HG03196 (cell line): ENCODE measurements around the gene IFIT3.

Experiments used
- ATAC-seq: cut with Tn5 transposase; IDR thresholded peaks from one replicate; pipeline ENCODE4 v1.9.1; 2021; ENCODE audit not compliant: unreplicated experiment

The IFIT3 gene

DNA sequence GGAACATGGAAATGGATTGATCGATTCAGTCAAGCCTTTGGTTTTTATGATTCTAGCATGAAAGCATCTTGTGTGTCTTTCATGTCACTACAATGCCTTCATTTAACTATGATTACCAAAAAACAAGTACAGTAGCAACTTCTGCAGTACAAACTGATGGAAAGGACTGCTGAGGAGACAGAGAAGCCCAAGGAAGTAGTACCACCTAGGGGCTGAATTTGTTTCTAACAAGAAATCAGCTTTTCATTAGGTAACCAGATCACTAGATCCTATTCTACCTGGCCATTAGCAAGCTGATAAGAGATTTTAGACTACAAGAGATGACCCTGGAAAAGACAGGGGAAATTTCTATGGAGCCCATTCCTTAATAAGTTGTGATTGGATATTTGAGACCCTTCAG lies 61.5 kb downstream of the IFIT3 start:
- ATAC-seq, result no peak
